Measurements from ENCODE around the gene CADM1.
A peak's percentile ranks its signal among the peaks of the same experiment; 100 is the strongest.

Gene CADM1

DNA sequence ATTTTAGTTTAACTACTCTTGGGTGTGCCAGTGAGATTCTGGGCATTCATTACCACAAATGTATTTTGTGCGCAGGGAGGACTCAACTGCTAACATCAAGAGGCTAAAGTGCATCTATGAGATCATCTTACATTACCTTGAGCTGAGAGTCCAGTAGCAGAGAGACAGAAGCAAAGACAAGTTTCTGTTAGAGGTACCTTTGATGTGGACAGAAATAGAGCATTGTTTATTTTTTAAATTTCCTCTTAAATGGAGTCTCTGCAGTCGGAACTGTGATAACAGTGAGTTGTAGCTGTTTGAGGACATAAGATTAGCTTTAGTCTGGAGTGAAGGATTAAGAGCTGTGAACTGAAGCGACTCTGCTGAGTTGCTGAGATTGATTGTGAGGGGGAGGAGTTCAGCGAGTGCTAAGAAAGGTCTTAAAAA is 297.0 kb downstream of the CADM1 start:
- DNase-seq (ENCODE audit: low spot score), result peak; percentile 50

DNA sequence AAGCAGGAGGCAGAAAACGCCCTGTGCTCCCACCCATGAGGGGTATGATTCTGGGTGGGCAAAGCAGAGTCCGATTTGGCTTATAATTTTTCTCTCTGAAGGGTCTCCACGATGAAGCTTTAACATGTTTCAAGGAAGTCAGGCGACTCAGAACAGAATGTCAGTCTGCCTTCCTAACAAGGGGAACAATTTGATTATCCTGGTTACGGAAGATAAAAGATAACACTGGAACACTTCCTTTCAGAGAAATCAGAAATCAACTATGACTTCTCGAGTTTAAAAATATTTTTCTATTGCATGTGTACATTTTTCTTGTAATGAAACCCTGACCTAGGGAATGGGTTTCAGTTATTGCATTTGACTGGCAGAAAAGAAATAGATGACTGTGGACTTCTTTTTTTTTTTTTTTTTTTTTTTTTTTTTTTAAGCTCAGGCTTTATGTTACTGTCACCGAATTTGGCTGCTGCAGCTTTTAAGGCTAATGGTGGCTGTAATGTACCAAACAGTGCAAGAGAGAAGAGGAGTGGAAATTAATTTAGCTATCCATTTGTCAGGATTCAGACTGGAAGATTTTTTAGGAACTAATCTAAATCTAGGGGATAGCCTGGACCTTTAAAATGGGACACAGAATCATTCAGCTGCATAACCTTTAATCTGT is 297.7 kb downstream of the CADM1 start:
- DNase-seq (ENCODE audit: low spot score), result no peak

DNA sequence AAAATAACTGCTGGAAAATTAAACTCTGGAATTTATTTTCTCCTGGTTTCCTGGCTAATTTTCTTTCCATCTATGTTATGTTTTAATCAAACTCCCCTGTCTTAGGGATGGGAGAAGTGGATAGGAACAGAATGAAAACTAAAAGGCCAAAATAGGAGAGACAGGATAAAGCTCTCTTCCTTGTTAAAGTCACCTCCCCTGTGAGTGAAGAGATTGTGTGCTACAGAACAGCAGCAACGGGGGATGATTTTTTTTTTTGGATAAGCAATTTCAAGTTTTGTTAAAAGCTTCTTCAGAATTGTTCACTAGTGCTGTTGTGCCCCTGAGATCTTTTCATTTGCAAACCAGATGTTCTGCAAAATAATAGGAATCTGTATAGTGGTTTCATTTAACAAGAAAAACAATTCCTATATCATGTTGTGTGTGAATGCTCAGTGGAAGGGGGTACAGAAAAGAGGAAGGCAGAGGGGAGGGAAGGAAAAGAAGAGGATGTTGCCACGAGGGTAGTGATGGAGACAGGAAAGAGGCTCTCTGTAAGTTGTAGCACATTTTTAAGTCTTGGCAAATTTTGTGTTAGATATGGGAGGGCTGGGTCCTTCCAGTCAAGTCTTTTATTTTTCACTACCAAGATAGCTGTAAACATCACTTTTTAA is 301.2 kb downstream of the CADM1 start:
- no peak for DNase-seq (ENCODE audit: low spot score)

DNA sequence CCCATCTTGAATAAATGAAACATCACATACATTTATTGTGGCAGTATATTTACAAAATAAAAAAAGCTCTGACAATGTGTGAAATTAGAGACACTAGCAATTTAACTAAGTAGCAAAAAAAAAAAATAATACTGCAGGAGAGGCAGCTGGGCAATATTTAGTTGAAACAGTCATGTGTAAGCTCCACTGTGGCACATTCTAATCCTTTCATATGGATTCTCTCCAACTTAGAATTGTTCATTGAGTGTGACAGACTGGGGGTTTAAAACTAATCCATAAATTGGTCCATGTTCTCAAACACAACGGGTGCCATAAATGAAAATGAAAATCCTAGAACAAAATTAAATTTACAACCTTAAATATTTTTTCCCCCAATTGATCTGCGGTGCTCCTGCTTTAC is 302.1 kb downstream of the CADM1 start:
- DNase-seq (ENCODE audit: low spot score), result no peak

DNA sequence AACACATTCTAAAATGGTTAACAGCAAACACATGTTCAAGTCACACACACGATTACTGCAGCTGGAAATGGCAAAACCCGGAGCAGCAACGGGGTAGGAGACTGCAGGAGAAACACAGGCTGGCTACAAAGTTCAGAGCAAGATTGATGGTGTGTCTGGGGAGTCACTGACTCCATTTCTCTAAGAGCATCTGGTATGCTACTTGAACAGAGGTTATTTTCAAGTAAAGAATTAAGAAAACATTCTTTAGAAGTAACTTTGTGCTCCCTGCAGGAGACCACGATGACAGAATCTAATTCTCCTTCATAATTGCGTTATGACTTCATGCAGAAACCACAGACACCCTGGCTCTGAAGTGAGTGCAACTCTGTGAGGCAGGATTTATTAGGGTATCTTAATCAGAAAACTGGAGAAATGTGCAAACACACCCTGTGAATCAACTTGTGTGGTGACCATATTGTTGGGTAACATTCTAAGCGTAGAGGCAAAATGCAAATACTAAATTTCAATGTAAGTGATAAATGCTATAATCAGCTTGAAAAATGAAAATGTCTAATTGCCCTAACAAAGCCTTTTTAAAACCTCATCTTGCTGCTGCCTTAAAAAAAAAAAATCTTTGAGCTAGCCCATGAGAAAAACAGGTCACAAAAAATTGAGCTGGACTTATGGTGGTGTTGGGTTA is 303.0 kb downstream of the CADM1 start:
- no peak for DNase-seq (ENCODE audit: low spot score)

DNA sequence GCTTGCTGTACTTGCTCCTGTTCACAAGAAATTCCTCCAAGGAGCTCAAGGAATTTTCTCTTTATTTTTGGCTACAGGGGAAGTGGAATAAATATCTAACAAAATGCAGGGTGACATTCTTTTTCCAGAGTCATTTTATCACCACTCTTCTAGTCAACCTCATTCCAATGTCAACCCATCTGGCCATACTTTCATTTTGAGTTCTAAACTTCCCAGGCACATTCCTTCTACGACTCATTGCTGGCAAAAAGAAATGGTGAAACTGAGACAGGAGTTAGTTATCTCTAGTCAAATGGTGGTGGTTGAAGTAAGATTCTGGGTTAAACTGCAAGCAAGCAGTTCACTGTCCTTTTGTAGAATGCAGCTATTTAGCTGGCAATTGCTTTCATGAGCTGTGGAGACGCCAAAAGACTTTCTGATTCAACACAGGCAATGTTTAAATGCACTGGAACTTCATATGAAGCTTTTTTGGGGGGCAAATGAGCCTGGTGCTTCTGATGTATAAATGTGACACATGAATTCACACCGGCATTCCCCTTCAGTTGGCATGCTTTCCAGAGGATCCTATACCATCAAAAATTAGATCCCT is 304.6 kb downstream of the CADM1 start:
- DNase-seq (ENCODE audit: low spot score), result no peak

DNA sequence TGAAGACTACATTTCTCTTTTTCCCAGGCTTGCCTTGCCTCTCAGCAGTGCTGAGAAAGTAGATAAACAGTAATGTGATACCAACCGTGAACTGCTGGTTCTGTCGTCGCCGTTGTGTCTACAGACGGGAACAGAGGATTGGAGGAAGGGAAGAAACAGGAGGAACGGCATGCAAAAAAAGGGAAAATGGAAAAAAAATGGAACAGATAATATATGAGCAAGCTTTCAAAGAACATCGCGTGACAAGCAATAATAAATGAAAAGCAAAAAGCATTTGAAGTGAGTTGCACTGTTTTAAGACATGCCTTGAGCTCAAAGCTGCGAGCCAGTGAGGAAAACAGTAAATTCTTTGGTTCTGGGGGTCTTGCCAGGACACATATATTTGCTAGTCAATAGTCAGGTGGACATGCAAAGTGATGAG is 305.9 kb downstream of the CADM1 start:
- no peak for DNase-seq (ENCODE audit: low spot score)

DNA sequence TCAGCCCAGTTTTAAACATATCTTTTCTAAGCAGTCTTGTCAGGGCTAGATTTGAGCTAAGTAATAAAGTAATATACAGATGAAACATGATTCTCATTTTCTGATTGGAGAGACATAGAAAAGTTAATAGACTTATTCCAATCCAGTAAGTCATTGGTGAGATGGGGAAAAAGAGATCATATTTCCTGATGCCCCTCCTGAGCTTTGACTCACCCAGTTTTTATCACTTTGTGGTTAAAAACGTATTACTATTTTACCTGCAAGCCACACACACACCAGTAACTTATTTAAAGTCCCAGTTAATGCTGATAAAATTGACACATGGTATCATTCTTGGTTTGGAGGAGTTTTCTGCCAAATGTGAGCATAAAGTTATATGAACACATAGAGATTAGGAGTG is 306.8 kb downstream of the CADM1 start:
- DNase-seq (ENCODE audit: low spot score), result peak; percentile 19

DNA sequence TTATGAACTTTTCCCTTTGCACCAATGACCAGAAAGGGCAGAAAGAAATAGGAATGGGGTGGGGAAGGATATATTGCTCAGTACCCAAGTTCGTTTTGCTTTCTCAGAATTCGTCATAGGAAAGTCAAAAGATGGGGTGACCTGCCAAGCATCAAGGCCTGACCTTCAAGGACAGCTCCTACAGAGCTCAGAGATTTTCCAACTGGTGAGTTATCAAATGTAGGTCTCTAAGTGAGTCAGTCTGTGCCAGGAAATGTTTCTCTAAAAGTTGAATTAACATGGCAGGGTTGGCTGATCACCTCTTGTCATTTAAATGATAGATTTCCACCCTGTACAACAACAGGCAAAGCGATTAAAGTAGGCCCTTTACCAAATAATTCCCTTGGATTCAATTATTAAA is 307.2 kb downstream of the CADM1 start:
- DNase-seq (ENCODE audit: low spot score), result no peak

DNA sequence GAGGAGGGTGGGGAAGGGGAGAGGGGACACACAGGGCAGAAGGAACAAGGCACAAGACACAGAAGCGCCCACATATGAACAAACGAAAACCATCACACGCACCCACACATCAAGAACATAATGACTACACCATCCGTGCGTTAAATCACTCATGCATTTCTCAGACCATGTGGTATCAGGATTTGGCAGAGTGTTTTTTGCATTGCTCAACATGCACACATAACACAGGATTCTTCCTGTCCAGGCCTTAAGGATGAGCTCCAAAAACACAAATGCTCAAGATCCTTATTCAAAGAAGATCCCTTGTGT is 309.5 kb downstream of the CADM1 start:
- DNase-seq (ENCODE audit: low spot score), result no peak

DNA sequence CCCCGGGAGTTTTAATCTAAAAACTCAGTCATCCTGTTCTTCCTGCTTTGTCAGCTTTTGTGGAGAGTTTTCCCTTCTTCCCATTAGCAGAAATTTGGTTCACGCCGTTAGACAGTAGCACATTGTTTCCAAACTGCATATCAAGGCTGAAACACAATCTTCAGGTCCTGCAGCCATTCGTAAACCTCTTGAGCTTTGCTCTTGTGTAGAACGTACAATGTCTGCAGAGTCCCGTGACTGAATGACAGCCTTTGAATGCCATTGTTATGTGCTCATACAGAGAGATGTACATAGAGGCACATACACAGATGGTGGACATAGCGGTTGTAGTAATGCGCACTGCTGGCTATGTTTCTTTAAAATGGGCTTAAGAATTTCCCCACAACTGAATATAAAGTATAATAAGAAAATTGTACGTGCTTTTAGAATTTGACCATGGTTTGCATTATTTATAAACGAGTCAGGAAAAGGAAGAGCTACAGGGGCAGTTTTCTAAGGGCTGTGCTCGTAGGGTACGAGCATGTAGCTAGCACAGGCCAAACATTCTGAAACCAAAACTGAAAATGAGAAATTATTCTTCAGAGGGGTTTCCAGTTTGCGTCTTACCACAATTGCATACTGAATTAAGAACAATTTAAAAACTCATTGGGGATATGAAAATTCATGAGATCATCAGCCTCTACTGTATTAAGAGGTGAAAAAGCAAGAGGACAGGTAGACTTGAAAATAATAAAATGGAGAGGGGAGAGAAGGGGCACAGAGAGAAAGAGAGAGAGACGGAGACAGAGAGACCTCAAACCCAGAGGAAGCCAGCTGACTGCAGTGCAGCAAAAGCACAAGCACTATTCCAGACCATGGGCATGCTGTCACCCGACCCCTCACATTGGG is 310.1 kb downstream of the CADM1 start:
- DNase-seq (ENCODE audit: low spot score), result no peak

DNA sequence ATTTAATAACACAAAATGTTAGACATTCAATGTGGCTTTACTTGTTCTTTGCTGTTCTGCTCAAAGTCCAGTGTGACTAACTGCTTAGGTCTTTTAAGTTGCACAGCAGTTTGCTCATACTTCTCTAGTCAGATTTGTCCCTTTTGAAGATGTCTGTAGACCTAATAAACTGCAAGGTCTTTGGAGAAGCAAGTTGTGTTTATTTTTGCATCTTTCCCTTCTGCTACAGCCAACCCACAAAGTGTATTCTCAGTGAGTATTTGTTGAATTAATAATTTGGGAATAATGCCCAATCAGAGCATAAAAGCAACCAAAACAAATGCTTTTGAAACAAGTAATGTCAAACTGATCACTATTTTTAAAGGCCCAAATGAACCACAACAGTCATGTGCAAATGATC is 312.5 kb downstream of the CADM1 start:
- no peak for DNase-seq (ENCODE audit: low spot score)

DNA sequence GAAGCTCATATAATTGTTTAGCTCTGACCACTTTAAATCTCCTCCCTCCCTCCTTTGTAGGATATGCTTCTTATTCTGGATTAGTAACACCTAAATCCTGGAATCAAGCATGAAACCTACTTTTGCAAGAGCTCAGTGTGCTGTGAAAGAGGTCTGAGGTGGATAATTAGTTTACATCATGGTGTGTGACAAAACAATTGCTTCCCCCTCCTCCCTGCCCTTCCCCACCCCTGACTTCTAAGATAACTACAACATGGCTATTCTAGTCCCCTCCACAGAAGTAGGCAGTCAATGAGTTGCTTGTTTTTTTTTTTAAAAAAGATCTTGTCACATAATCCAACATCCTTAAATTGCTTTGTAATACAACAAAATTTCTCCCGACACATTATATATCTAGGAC is 314.0 kb downstream of the CADM1 start:
- no peak for DNase-seq (ENCODE audit: low spot score)

DNA sequence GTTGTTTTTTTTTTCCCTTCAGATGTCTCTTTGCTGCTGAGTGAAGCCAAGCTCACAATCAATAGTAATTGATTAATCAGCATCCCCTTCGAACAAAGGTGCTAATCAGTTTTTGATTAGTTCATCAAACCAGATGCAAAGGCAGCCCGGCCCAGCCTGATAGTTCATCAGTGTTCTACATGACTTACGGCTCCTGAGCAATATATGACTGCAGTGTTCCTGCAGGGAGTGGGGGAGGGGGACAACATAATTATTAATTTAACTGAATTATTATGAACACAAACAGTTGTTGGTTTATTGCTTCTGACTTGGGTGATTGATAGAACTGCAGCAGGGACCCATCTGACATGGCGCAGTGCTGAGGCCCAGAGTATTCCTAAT is 315.3 kb downstream of the CADM1 start:
- DNase-seq (ENCODE audit: low spot score), result no peak

DNA sequence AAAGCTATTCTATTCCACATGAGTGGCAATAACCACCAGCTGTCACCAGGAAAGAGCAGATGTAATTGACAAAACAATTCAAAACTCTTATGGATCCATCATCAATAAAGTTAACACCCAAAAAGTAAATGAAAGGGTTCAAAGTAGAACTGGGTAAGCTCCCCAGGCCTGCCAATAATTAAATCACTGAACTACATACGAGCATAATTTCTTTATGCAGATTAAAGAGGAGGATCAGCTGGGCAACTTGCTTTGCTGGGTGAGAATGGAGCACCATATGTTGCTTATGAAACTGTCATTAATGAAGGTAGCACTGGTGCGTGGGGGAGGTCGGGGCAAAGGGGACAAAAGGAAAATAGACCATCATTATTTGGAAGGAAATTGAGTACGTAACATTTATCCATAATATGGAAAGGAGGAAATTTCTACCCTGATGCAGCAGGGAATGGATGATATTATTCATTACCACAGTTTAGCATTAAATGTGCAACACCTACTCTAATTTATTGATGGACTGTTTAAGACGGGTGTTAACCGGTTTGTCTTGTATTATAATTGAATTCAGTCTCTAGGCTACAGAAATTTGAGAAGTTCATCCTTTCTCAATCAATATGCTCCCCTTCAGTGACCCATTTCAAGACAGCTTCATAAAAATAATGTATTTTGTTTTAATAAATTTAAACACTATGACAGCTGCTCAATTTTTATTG is 315.9 kb downstream of the CADM1 start:
- DNase-seq (ENCODE audit: low spot score), result no peak

DNA sequence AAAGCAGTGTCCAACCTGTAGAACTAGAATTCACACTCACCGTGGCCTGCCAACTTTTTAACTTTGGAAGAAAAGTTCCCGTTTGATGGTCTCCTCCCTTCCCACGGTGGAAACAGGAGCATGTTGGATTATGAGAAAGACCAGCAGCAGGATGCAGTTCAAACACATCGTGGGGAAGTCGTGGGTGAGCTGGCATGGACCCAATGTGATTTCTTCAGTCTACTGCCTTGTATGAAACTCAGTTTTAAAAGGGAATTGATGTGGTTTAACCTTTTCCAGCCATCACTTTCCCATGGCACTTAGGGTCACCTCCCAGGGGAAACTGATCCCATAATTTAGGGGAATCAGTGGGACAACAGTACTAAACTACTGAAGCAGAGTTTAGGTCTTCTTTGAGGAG is 318.3 kb downstream of the CADM1 start:
- DNase-seq (ENCODE audit: low spot score), result no peak

DNA sequence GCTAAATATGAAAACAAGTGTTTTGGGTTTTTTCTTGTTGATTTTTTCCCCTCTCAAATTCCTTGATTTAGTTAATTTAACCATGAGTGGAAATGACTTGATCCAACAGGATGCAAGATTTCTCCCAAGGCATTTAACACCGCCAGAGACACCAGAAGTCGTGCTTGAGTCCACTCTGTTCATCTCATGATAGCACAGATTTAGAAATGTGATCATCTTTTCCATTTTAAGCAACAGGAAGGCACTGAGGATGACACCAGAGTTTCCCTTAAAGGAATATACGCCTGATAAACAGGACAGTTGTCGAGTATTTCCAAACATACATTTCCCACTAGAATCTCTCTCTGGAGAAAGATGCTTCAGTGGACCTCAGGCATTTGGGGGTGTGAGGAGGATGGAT is 318.7 kb downstream of the CADM1 start:
- no peak for DNase-seq (ENCODE audit: low spot score)

DNA sequence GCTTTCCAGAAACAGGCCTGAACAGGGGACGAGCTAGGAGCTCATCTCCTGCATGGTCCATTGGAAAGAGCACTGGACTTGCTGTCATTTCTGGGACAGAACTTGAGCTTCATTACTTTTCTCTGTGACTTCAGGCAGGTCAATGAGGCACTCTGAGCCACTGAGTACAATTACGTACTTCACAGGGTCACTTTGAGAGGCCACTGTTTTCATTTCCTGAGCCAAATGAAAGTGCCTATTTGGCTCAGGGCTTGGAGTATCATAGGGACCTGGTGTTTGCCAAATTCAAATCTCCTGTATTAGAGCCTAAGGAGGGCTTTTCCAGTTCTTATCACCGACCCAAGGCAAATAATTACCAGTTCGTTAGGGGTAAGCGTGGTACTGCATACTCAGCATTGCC is 319.3 kb downstream of the CADM1 start:
- DNase-seq (ENCODE audit: low spot score), result no peak

DNA sequence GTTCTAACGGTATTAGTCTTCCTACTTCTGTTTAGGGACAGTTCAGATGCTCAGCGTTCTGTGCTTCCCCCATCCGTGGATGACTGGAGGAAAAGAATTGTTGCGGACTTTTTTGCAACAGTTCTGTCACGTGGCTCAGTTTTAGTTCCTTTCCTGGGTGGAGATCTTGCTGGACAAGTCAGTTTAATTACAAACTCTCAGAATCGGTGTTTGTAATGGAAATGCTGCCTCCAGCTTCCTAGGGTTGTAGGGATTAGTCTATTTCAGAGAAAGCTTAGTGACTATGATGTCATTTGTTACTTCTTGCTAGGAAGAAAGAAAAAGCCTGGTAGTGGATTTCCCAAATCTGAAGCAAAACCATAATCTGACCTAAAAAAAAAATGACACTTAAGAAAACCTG is 320.4 kb downstream of the CADM1 start:
- no peak for DNase-seq (ENCODE audit: low spot score)

DNA sequence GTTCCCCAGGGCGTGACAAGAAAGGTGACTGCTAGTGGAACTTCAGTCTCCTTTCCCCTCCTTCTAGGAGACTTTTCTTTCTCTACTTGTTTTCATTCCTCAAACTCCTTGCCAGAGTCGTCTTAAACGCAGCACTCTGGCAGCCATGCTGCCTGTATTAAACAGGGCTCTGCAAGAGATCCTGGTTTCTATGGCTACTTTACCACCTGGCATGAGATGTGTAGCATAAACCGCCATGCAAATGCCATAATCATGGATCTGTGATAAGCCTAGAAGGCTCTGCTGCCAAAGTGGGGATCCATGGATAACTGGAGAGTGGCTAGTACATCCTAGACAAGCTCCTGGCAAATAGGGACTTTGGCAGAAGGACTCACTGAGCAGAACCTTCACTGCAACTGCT is 321.1 kb downstream of the CADM1 start:
- DNase-seq (ENCODE audit: low spot score), result no peak

DNA sequence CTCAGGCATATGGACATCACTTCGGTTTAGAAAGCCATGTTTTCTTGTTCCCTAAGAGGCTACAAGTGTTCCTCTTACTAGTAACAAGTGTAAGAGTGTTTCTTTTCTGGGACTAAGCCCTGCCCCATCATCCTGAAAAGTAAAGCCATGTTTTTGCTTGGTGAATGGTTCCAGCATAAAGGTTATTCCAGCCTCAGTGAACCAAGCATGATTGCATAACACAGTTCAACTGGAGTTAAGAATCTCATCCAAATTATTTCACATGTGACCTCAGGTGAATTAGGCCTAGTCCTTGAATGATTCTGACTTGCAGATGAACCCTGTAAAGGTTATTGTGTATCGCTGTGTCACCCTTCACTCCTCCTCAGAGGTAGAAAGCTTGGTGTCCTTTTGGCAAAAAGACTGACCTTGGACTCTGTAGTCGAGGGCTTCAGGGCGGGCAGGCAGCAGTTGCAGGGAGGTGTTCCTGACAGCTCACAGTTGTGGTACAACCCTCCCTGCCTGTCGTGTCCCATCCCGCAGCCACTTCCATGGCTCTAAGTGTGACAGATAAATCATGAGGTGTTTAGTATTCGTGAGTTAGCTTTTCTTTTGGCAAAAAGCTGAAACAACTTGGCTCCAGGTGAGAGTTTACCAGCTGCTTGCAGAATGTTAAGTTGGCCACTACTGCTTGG is 321.8 kb downstream of the CADM1 start:
- no peak for DNase-seq (ENCODE audit: low spot score)

All from SW480 (cell line).